Tibial nerve (tissue), 3 donors: ENCODE data around the gene IQSEC1.

Experiments
- POLR2A ChIP-seq, 2 donors: fragments of 450-650 bp; IDR thresholded peaks; one replicate each; pipeline ENCODE4 v1.6.1; 2017; ENCODE audit warnings: antibody characterized with exemption in 2 of 2, mild to moderate bottlenecking in 2 of 2, moderate library complexity in 2 of 2
- TF ChIP-seq, protein P1 (sequence below), 5 experiments: fragments of 200-600 bp in 3 of 5; fragments of 450-650 bp in 2 of 5; sonication (generic) in 3 of 5; IDR thresholded peaks; one replicate each; pipeline ENCODE4 v1.5.1; 2016 to 2019; ENCODE audit warnings: antibody characterized with exemption in 5 of 5, mild to moderate bottlenecking in 3 of 5, moderate library complexity in 2 of 5

DNA sequence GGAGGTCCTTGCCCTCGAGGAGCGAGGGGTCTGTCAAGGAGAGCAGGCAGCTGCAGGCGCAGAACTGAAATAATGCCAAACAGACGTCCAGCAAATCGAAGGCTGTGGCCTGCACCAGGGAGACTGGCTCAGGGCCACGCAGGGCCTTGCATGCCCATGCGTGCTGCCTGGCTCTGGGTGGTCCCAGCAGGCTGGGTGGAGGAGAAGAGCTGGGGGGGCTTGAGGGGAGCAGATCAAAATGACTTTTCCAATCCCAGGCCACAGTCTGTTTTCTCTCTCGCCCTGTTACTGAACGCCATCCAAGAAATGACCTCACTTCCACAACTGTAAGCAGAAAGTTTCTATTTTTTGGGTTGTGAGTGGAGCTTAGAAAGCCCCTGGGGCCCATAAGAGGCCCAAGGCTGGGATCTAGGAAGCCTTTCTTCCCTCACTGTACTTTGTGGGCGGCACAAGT, 134.9 kb downstream of the IQSEC1 start:
- TF ChIP-seq, protein P1, sequence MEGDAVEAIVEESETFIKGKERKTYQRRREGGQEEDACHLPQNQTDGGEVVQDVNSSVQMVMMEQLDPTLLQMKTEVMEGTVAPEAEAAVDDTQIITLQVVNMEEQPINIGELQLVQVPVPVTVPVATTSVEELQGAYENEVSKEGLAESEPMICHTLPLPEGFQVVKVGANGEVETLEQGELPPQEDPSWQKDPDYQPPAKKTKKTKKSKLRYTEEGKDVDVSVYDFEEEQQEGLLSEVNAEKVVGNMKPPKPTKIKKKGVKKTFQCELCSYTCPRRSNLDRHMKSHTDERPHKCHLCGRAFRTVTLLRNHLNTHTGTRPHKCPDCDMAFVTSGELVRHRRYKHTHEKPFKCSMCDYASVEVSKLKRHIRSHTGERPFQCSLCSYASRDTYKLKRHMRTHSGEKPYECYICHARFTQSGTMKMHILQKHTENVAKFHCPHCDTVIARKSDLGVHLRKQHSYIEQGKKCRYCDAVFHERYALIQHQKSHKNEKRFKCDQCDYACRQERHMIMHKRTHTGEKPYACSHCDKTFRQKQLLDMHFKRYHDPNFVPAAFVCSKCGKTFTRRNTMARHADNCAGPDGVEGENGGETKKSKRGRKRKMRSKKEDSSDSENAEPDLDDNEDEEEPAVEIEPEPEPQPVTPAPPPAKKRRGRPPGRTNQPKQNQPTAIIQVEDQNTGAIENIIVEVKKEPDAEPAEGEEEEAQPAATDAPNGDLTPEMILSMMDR (IDR thresholded peaks at IDR 0.05) = no peak
- TF ChIP-seq POLR2A (IDR thresholded peaks at IDR 0.05) = no peak
